GM18508 (cell line): ENCODE measurements around the gene IL17D.
A peak's percentile ranks its signal among the peaks of the same experiment; 100 is the strongest.

ENCODE experiments used
- ATAC-seq: cut with Tn5 transposase; IDR thresholded peaks from one replicate; pipeline ENCODE4 v1.9.1; 2021; ENCODE audit warnings: moderate number of reproducible peaks; ENCODE audit not compliant: insufficient read depth, unreplicated experiment

Gene IL17D

DNA sequence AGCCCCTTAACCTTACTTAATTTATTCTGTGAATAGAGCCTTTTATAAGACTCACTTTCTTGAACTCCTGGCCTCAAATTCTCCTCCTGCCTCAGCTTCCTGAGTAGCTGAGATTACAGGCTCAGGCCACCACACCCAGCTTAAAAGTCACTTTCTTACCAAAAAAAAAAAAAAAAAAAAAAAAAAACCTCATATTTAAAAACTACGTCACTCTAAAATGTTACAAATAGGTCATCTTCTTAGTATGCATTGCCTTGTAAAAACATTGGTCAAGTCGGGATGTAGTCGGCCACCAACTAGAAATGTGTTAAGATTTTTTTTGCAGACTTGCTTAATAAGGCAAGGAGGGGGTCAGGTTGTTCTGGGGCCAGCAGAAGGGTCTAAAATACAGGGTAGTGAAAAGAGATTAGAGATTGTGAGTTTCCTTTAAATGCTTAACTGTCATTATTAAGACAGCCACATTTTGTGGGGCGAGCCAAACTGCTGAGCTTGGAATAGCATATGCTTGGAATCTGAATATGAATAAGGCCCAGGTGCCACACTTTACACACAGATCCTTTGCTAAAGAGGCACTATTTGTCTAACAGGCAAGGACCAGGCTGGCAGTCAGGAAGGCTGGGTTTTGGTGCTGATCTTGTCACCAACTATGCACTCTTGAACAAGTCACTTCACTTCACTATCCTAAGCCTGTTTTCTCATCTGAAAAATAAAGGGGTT is 16.5 kb upstream of the IL17D start:
- no peak for ATAC-seq

DNA sequence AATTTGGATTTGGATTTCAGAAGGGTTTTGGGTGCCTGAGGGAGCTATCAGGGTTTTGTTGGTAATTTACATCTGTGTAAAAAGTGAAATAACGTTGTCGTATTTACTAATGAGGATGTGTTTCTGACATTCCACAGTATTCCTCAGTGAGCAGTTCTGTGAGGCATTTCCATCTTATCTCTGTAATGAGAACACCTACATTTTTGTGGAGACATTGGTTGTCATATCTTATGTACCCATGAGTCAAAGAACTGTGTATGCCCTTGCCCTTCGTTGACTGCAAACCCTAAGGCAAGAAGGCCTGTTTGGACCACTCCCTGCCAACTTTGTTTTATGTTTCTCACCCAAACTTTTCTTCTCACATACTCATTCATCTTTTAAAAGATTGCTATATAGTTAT is 14.2 kb upstream of the IL17D start:
- ATAC-seq = no peak

DNA sequence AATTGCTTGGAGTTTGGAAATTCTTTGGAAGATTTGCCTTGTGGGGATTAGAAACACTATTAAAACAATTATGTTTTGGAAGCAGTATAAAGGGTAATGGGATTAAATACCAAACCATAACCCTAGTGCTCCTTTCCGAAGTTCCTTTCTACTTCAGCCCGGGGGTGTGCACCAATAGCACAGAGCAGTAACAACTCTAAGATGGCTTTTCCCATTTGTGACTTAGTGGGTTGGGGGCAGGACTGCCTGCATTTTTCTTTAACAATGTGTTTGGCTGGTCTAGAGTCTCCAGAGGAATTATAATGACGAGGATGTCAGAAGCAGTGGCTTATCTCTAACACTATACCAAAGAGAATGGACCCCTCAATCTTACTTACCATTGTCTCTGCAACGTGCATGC is 11.9 kb upstream of the IL17D start:
- no peak for ATAC-seq

DNA sequence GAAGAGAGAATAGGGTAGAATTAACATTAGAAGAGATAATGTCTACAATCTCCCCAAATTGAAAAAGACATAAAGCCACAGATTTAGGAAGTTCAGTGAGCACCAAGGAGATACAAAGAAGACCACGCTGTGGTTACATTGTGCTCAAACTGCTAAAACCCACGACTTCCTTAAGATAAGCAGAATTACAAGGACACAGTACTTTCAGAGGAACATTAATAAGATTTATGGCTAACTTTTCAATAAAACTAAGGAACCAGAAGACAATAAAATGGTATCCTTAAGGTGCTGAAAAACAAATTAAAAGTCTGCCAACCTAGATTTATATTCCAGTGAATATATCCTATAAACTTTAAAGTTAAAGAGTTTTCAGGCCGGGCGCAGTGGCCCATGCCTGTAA is 7.4 kb upstream of the IL17D start:
- ATAC-seq = no peak

DNA sequence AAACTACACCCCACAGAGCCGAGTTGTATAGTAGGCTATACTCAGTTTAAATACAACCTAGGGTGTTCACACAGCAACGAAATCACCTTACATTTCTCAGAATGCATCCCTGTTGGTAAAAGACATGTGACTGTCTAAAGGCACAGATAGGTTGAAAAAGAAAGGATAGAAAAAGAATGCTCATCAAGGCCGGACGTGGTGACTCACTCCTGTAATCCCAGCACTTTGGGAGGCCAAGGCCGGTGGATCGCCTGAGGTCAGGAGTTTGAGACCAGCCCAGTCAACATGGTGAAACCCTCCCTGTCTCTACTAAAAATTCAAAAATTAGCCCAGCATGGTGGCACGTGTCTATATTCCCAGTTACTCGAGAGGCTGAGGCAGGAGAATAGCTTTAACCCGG is 3.8 kb upstream of the IL17D start:
- no peak for ATAC-seq

DNA sequence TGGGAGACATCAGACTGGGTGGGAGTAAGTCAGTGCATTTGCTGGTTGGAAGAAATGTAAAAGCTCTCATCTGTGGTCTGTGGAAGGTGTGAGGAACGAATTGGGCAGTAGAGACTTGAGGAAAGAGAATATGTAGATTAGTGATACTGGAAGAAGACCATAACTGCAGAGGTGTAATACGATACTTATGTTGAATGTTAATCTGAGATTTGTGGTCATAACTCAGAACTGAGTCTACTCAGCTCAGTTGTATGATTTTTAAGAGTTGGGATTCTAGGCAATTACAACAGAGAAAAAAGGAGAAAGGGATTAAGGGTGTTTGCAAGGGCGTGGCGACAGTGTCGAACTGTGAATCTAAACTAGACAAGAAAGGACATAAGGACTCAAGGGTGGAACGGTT is 3.2 kb upstream of the IL17D start:
- ATAC-seq = no peak

DNA sequence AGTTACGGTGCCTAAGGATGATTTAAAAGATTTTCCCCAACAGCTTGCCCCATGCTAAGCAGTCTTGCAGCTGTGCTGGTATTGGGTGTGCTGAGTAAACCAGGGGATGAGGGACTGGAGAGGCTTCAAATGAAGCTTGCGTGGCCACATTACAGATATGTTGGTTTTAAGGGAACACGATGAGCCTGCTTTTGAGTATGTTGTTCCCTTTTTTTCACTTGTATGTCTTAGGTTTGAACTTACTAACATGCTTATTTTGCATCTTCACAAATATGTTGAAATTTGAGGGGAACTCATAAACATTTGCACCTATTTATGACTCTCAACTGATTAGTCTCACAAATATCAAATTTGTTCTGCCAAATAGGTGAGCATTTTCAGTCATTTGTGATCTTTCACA is 2.0 kb upstream of the IL17D start:
- ATAC-seq = no peak

DNA sequence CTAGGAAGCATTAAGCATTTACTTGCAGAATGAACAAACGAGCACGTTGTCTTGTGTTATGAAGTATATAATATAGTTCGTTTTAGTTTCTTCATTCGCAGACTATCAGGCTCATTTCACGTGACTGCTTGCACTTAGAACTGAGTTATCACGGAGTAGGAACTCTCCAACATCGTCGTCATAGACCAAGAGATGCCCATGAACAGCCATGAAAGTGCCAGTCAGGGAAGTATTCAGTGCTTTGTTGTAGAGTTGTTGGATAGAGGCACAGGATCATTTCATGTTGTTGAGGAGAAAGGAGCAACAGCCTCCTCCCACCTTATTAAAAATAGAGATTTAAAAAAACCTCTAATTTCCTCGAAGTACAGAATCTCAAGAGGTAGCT is 977 bp upstream of the IL17D start:
- ATAC-seq = no peak

DNA sequence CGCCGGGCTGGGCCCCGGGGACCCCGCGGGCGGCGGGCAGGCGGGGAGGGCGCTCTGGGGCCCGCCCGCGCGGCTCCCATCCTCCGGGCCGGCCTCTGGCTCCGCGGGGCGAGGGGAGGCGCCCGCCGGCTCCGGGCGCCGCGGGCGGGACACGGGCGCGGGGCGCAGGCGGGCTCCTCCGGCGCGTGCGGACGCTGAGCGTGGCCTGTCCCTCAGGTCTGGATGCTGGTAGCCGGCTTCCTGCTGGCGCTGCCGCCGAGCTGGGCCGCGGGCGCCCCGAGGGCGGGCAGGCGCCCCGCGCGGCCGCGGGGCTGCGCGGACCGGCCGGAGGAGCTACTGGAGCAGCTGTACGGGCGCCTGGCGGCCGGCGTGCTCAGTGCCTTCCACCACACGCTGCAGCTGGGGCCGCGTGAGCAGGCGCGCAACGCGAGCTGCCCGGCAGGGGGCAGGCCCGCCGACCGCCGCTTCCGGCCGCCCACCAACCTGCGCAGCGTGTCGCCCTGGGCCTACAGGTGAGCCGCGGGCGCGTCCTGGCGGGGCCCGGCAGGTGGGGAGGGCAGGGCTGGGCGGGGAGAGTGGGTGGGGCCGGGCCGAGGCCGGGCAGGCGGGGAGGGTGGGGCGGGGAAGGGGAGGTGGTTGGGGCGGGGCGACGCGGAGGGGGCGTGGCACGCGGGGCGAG is 420 bp downstream of the IL17D start:
- ATAC-seq = peak; percentile 51

DNA sequence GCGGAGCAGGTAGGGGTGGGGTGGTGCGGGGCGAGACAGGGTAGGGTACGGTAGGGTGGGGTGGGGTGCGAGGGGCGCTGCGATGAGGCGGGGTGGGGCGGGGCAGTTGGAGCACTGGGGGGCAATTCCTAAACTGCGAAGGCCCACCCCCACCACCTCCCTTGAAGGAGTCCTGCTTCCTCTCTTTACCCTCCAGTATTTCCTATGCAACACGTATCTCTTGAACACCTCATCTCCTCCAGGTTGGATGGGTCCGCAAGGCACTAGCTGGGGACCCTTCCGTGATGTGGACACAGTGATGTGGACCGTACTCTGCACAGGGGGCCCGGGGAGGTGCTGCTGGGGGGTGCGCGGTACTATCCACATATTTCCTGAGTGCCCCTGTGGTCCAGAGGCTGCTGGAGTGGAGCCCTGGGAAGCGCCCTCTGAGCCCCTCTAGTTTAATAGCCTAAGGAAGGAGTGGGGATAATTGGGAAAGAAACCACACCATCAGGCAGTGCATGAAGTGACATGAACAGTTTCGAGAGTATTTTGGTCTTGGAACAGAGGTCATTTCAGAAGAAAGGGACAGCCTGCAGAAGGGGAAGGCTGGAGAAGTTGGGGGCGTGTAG is 1.1 kb downstream of the IL17D start:
- ATAC-seq = no peak

DNA sequence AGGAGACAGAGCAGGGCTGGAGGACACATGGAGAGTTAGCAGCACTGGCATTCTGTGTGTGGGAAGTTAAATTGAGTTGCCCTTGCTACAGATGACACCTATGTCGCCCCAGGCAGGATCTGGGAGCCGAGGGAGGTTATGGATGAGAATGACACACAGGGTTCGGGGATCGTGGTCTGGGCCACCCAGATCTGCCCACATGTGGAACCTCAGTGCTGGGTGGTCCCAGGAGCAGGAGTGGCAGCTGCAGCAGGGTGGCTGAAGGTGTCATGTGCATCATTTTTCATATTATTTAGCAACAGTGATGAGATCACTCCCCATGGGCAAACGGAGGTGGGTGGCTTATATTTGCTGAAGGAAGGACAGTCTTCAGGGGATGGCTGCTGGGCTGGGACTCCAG is 3.2 kb downstream of the IL17D start:
- no peak for ATAC-seq

DNA sequence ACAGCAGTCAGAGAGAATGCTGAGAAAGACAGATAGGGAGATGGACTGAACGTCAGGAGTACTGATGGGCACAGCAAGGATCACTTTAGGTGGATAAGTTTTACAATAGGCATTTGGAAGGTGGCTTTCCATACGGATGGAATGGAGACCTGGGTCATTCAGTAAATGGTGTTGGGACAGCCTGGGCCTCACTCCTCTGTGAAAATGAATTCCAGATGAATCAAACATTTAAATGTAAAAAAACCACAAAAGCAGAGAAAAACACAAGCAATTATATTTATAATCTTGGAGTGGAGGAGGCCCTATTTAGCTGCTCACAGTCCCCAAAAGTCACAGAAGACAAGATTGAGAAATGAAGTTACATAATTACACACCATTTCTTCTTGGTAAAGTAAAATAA is 4.7 kb downstream of the IL17D start:
- no peak for ATAC-seq

DNA sequence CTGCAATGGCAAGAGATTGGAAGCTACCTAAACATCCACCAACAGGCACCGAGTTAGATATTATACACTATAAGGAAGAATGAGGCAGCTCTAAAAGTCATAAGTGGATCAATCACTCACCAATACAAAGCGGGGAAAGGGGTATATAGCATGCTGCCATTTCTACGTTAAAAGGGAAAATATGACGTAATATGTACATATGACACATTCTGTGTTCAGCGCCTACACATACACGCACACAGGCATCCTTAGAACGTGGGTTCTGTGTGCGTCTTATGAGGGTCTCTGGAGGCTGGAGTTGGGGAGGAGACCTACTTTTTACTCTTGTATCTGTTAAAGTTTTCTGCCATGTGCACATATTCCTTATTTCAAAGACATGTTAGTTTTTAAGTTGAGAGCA is 5.9 kb downstream of the IL17D start:
- no peak for ATAC-seq

DNA sequence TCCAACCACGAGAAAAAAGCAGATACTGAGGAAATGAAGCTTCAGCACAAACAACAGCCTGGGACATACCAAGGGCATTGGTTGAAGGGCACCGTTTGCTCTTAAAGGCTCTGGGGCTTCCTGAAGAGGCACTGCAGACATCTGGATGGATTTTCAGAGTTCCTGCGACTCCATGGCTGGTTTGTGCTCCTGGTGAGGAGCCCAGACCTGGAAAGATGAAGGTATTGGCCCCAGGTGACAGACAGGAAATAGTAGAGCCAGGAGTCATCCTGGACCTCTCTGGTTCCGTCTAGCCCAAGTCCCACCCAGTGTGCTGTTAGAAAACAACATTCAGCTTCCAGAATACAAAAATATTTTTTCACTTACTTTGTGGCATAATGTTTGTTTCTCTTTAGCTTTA is 6.3 kb downstream of the IL17D start:
- ATAC-seq = no peak

DNA sequence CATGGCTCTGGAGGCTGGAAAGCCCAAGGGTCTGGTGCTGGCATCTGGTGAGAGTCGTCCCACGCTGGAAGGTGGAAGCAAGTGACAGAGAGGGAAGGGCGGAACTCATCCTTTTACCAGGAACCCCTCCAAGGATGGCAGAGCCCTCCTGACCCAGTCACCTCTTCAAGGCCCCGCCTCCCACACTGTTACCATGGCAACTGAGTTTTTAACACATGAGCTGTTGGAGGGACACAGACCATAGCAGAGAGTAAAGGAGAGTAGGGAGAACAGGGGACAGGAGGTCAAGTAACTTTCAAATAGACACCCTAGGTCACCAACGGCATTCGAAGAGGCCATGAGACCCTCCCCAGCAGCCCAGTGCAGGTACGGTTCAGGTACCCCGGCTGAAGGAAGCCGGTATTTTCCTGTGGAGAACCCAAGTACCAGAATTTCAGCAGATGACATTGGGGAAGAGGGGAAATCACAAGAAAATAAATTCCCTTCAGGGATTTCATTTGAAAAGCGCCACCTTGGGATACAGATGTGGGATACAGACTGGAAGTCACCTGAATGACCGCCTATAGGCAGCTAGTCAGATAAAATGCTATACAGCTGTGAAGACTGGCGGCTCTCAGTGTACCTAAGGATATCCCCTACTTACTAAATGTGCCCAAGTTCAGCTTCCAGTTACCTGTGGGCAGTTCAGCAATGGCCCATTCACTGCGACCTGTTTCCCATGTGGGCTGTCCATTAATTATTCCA is 8.0 kb downstream of the IL17D start:
- ATAC-seq = no peak

DNA sequence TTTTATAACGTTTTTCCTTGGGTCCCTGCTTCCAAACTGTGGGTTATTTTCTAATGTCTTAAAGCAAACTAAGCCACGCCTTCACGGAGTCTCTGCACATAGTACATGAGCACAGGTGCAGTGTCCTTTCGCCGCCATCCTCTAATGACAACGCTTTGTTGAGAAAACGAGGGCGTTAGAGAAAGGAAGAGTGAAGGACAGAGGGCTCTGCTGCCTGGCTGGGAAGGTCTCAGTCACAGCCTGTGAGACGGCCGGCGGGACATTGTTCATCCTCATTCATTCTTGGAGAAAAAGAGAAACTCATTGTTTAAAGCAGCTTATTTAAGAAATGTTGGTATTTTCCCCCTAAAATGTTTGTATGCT is 9.5 kb downstream of the IL17D start:
- ATAC-seq = no peak

DNA sequence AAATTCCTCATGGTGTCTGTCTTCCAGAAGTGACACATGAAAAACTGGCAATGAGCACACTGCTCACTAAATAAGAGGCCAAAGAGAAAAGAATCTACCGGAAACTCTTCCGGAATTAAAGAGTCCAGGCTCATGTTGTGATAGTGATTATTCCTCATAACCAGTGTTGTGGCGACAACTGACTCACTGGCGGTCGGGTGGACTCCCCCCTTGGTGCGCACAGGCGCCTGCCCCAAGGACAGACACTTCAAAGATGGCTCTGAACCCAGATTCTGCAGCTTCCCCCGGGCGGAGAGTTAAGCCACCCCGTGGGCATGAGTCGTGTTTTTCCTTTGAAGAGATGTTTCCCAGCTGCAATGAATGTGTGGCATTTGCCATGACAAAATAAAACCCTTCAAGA is 10.3 kb downstream of the IL17D start:
- no peak for ATAC-seq

DNA sequence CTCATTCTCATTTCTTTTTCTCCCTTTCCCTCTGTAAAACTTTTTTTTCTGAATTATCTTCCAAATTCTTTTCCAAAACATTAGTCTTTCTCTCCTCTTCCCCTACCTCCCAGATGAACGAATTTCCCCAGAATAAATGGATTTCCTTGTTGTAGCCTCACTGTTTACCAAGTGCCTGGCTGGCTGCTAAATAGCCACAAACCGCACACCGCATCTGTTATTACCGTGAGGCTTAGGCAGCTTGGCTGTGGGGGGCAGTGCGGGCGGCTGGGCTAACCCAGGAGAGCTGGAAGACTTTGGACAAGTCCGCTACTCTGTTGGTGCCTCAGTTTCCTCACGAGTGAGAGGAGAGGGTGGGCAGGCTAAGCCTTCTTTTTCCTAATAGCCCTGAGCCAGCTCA is 10.7 kb downstream of the IL17D start:
- ATAC-seq = no peak

DNA sequence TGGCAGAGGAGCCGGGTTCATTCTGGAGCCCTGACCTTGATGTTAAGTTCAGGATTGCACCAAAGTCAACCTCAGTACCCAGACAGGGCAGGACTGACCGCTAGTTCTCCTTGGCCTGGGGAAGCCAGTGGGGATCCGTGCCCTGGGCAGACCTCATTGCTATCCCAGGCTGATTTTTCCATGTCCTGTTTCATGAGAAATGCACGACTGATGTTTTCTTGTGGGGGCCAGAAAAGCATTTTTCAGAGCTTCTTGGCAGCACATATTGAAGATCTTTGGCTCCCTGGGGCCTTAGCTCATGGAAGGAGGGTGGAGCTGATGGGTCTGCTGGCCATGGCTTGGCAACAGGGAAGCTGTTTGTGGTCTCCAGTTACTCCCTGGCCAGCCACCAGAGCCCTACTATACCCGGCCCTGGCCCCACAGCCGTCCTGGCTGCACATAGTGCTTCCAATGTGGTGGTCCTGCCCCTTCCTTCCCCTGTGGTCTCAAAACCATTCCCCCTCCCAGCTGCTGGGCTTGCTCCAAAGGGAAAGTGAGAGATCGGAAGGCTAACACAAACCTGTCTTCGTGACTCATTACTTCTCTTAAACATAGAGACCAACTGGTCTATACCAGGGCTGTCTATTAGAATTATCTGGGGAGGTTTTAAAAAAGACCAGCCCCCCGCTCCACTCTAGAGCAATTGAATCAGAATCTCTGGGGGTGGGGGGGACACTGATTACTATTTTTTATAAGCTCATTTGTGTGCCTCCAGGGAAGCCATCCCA is 11.2 kb downstream of the IL17D start:
- ATAC-seq = no peak

DNA sequence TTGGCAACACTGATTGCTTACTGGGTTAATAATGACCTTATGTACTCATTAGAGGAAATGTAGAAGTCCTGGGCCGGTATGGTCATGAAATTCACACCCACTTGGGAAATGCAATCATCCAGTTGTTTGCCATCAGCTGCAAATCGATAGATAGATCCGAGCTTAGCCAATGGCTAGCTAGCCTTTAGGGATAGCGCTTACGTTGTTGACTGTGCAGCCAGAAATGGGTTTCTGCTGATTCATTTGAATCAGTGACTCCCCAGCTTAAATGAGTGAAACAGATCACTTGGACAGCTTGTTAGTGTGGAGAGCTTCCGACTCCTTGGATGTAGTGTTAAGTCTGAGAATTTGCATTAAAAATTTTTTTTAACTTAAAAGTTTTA is 11.8 kb downstream of the IL17D start:
- no peak for ATAC-seq

DNA sequence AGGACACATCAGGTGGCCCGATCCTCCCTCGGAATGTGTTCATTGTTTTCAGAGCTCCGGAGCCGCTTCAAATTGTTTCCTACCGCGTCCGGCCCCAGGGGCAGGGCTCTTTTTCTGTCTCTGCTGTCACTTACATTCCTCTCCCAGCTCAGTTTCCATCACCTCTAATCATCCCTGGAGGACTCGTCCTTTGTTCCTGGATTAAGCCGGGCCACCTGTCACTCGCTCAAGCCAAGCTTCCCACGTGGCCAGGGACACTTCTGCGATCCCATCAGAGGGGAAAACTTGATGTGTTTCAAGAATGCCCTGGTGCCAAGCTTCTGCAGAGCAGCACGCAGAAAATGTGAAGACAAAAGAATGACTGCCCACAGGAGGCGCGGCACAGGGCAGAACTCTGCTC is 13.5 kb downstream of the IL17D start:
- ATAC-seq = no peak
